ENCODE measurements around the gene PHF5A.

DNA sequence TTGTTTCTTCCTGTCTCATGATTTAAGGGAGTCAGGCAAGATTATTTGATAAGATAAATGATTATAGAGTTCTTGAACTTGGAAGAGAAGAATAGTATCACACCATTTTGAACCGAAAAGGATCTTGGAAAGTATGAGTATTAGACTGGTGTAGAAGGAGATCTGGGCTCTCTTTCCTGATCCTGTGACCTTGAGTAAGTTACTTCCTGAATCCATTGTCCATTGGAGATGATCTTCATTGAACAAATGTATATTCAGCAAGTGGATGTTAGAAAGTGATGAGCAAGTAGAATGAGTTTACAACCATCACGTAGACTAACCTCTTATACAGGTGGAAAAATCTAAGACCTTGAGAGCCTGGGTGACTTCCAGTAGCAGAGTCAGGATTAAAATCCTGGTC, 2.4 kb upstream of the PHF5A start:
- TF ChIP-seq POLR2AphosphoS5 (IDR thresholded peaks at IDR 0.05; ENCODE audit: low read depth, low read length) (no peak), TAF1 (IDR thresholded peaks at IDR 0.05; ENCODE audit: borderline replicate concordance, insufficient read depth, low read length) (no peak), SIN3A (IDR thresholded peaks at IDR 0.05; ENCODE audit: borderline replicate concordance, insufficient read depth, low read length) (no peak)
